Stimulated activated CD4-positive, alpha-beta T cell treated with anti-CD3 and anti-CD28 coated beads, Interleukin-15, amount 100 ng/mL, for 48 hours (primary cell): ENCODE results near the gene PARN.
"Not testable (repeated sequence)": the region's sequence is repeated elsewhere in the genome, so short reads cannot be mapped to it uniquely, and the experiment has no call there.

Source experiments
- DNase-seq, 2 donors: peaks; one replicate each; pipeline ENCODE4 v3.0.0-alpha.2; 2020; ENCODE audit warnings: low read depth in 2 of 2

Gene PARN

GRCh38 chr16:14400978-14401710 lies 228.9 kb downstream of the PARN start:
- not testable (repeated sequence) for DNase-seq

GRCh38 chr16:14400285-14400977 lies 229.6 kb downstream of the PARN start:
- DNase-seq = no peak

GRCh38 chr16:14399378-14400284 lies 230.4 kb downstream of the PARN start:
- no peak for DNase-seq

- no peak for DNase-seq
Observed at GRCh38 chr16:14398014-14398717, 231.9 kb downstream of the PARN start.

GRCh38 chr16:14395710-14396304 lies 234.3 kb downstream of the PARN start:
- not testable (repeated sequence) for DNase-seq

- no peak for DNase-seq
Observed at GRCh38 chr16:14394834-14395233, 235.2 kb downstream of the PARN start.

- no peak for DNase-seq
Observed at GRCh38 chr16:14392960-14393359, 237.1 kb downstream of the PARN start.

GRCh38 chr16:14389359-14389758 lies 240.7 kb downstream of the PARN start:
- no peak for DNase-seq

GRCh38 chr16:14388243-14388642 lies 241.8 kb downstream of the PARN start:
- DNase-seq = no peak

GRCh38 chr16:14386115-14386514 lies 243.9 kb downstream of the PARN start:
- DNase-seq = no peak
